HG03159 (cell line): Measurements from ENCODE around the gene RAPGEF1.
"Not testable (repeated sequence)": the region's sequence is repeated elsewhere in the genome, so short reads cannot be mapped to it uniquely, and the experiment has no call there.

Experiments
- ATAC-seq: cut with Tn5 transposase; IDR thresholded peaks from one replicate; pipeline ENCODE4 v1.9.1; 2021; ENCODE audit warnings: mild to moderate bottlenecking, moderate library complexity; ENCODE audit not compliant: unreplicated experiment

RAPGEF1 gene

GRCh38 chr9:131673531-131673930, 66.3 kb downstream of the RAPGEF1 start:
- ATAC-seq, result no peak

- ATAC-seq, result no peak
Observed at GRCh38 chr9:131673068-131673467, 66.8 kb downstream of the RAPGEF1 start.

GRCh38 chr9:131672451-131672850, 67.4 kb downstream of the RAPGEF1 start:
- ATAC-seq, result no peak

GRCh38 chr9:131671133-131671520, 68.7 kb downstream of the RAPGEF1 start:
- ATAC-seq, result no peak

- no peak for ATAC-seq
Observed at GRCh38 chr9:131670247-131671132, 69.4 kb downstream of the RAPGEF1 start.

- no peak for ATAC-seq
Observed at GRCh38 chr9:131669269-131670157, 70.4 kb downstream of the RAPGEF1 start.

- no peak for ATAC-seq
Observed at GRCh38 chr9:131668439-131669268, 71.2 kb downstream of the RAPGEF1 start.

- ATAC-seq, result no peak
Observed at GRCh38 chr9:131668057-131668438, 71.8 kb downstream of the RAPGEF1 start.

- no peak for ATAC-seq
Observed at GRCh38 chr9:131667576-131667975, 72.3 kb downstream of the RAPGEF1 start.

- no peak for ATAC-seq
Observed at GRCh38 chr9:131666774-131667173, 73.1 kb downstream of the RAPGEF1 start.

- no peak for ATAC-seq
Observed at GRCh38 chr9:131666029-131666428, 73.8 kb downstream of the RAPGEF1 start.

- no peak for ATAC-seq
Observed at GRCh38 chr9:131663288-131663687, 76.6 kb downstream of the RAPGEF1 start.

- ATAC-seq, result not testable (repeated sequence)
Observed at GRCh38 chr9:131662289-131662621, 77.6 kb downstream of the RAPGEF1 start.

- no peak for ATAC-seq
Observed at GRCh38 chr9:131661568-131662288, 78.1 kb downstream of the RAPGEF1 start.

- ATAC-seq, result no peak
Observed at GRCh38 chr9:131660466-131661405, 79.1 kb downstream of the RAPGEF1 start.

GRCh38 chr9:131658377-131659129, 81.3 kb downstream of the RAPGEF1 start:
- ATAC-seq, result no peak

GRCh38 chr9:131657940-131658339, 81.9 kb downstream of the RAPGEF1 start:
- no peak for ATAC-seq

GRCh38 chr9:131657456-131657855, 82.4 kb downstream of the RAPGEF1 start:
- ATAC-seq, result no peak

- ATAC-seq, result peak; percentile 27
Observed at GRCh38 chr9:131657037-131657377, 82.9 kb downstream of the RAPGEF1 start.
